Pancreas (tissue), 10 donors: ENCODE results near the gene FARP1. TPM values are rescaled to one million over a fixed set of nuclear protein-coding genes. Genes with fewer than 3 reads are reported as not detected.

Source experiments
- ATAC-seq, 4 donors: fragments of 200-7000 bp; cut with Tn5 transposase; one replicate each; pipeline versions ENCODE4 v1.8.0 to v1.9.1; 2020; ENCODE audit warnings: mild to moderate bottlenecking in 4 of 4, moderate library complexity in 4 of 4
- DNase-seq, 6 donors: peaks; one replicate each; pipeline ENCODE4 v3.0.0-alpha.2; 2020
- FAIRE-seq: peaks from 2 replicates; lab custom pipeline; 2012; peaks lifted over from hg19 to GRCh38; lab: Jason Lieb, UNC
- H3K27ac ChIP-seq, 4 donors: fragments of 200-600 bp; sonication (generic); 1 replicate in 3 of 4; 2 replicates in 1 of 4; pipeline versions ENCODE4 v1.5.0 to v1.8.0; 2020
- H3K27me3 ChIP-seq, 4 donors: fragments of 200-600 bp; one replicate each; pipeline ENCODE4 v1.8.0; 2021
- H3K36me3 ChIP-seq, 3 donors: fragments of 200-600 bp; sonication (generic) in 1 of 3; one replicate each; pipeline versions ENCODE4 v1.5.0 to v1.8.0; 2020 to 2021
- H3K4me1 ChIP-seq, 3 donors: fragments of 200-600 bp; one replicate each; pipeline ENCODE4 v1.8.0; 2021
- H3K4me3 ChIP-seq, 4 donors: fragments of 200-600 bp; sonication (generic) in 2 of 4; one replicate each; pipeline versions ENCODE4 v1.5.0 to v1.8.0; 2020 to 2021
- H3K9me3 ChIP-seq, 4 donors: fragments of 200-600 bp; one replicate each; pipeline ENCODE4 v1.8.0; 2021
- CTCF ChIP-seq, 4 donors: fragments of 200-600 bp; sonication (generic) in 3 of 4; IDR thresholded peaks; one replicate each; pipeline versions ENCODE4 v1.5.0 to v1.8.0; 2021; ENCODE audit warnings: antibody characterized with exemption in 4 of 4
- WGBS, 2 donors: extraction: QIAGEN DNeasy Blood & Tissue Kit; methylation state at CpG; one replicate each; pipeline ENCODE4 v1.1.7; 2013; 5-methylcytosine and 5-hydroxymethylcytosine counted together
- intact Hi-C, 3 donors: fragments of 100-400 bp; cut with DNase I; formaldehyde crosslinking; loops; one replicate each; pipeline versions ENCODE4 v1.11.1 to v1.14.2; 2022
- polyA plus RNA-seq, 2 donors: library from polyadenylated mRNA; stranded (reverse); fragments of 200-250 nt; gene quantifications; one replicate each; pipeline ENCODE4 v1.2.3, GENCODE V29; 2013
- total RNA-seq, 6 donors: library from RNA; stranded (reverse); fragmentation: NEBNext Ultra II Directional in 4 of 6; extraction: Animal tissue kit (Norgen Biotek cat#: 25700) in 4 of 6; gene quantifications; one replicate each; pipeline versions ENCODE4 v1.2.1 to v1.2.4, GENCODE V29; 2021 to 2023
- donor health status: healthy with polysubstance abuse.
- donor health status: DM: no; HTN: no; CAD: no; lungs with moderate emphysema.
- donor health status: DM: no; HTN: no; CAD: no.
- donor health status: control.
- donor health status: control.
- donor health status: Bipolar disorder and iron deficiency.
- donor health status: DM: yes; HTN: yes; CAD: no.
- donor health status: DM: no; HTN: no; CAD: no.
- donor health status: DM: no; HTN: no; CAD: no.
- donor health status: DM: yes; HTN: yes; CAD: no.

Gene FARP1
- total and polyA plus RNA-seq, 8 donors: 30.8 to 95.1 (median 56.0) TPM

GRCh38 chr13:98263841-98264240 is 120.9 kb downstream of the FARP1 start:
- no peaks in the 10 kb centered on the region for H3K9me3 ChIP-seq
- 38 to 41% methylated on average over 2 of the region's 2 CpGs for WGBS, 2 donors
- H3K27ac ChIP-seq: peak overlapping the region in 2 of 4 donors; percentile 8 to 27
- peak in 1 of 6 donors; percentile 33 for DNase-seq
- no peaks in the 10 kb centered on the region for H3K36me3 ChIP-seq
- FAIRE-seq: no peak
- no peak for TF ChIP-seq CTCF (IDR thresholded peaks at IDR 0.05)
- peaks cover 18 to 28% (median 26%) of the 10 kb centered on the region in 3 donors for H3K4me1 ChIP-seq
- H3K4me3 ChIP-seq: no peak overlapping the region
- intact Hi-C loops: no loop called here
- ATAC-seq: peak in 1 of 4 donors; percentile 9
- no peaks in the 10 kb centered on the region for H3K27me3 ChIP-seq

DNA sequence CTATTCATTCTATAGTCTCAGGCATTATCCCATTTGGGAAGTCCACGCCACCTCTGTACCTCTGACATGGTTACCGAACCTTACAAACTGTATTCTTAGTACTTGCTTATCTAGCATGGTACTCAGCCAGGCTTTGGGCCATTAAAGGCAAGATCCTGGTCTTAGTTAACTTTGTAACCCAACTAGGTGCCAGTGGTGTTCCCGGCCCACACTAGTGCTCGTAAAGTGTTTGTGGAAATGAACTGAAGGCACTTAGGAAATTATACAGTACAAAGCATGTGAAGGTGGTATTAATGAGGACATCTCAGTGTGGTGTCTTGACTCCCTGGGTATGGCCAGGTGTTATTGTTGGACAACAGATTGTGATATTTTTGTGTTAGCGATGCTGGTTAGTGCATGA is 122.0 kb downstream of the FARP1 start:
- Histone ChIP-seq H3K36me3 (no peaks in the 10 kb centered on the region), H3K9me3 (no peaks in the 10 kb centered on the region), H3K27me3 (no peaks in the 10 kb centered on the region), H3K4me1 (peaks cover 18 to 28% (median 26%) of the 10 kb centered on the region in 3 donors), H3K4me3 (no peak overlapping the region), H3K27ac (peak overlapping the region in 1 of 4 donors; percentile 15)
- intact Hi-C loops: no loop called here
- 97 to 98% methylated on average over 5 of the region's 5 CpGs for WGBS, 2 donors
- DNase-seq (no peak), FAIRE-seq (no peak), ATAC-seq (no peak)
- no peak for TF ChIP-seq CTCF (IDR thresholded peaks at IDR 0.05)

DNA sequence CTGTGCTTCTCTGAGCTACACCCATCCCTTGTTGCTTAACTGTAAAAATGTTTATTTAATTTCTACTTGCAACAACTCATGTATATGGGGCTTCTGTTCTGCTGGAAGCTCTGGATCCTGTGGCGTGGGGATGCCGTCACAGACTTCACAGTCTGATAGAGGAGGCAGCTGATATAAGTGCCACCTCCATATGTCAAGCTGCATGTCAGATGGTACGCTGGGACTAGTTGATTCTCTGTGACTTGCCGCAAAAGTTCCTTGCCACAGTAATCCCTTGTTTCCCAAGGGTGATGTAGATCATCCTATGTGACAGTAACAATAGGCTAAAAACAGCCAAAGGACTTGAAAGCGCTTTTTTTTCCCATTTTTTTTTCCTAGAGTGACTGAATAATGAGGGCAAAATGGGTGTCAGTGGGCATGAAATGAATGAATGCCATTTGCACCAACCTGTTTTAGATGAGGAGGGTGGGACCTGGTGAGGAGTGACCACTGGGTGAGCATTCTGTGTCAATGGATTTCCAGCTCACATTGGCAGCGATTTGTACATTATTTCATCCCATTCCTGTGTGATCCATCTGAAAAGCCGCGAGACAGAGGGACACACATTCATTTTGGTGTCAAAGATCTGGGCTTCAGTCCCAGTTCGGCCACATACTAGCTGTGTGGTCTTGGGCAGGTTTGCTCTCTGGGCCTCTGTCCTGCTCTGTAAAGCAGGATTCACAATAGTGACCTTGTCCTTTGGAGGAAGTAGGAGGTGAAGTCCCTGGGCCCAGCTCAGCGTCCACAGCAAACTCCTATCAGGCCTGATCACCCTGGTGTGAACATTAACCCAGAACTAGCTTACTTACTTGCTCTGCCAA is 123.0 kb downstream of the FARP1 start:
- no peak for FAIRE-seq
- TF ChIP-seq CTCF (IDR thresholded peaks at IDR 0.05): no peak
- intact Hi-C loops: no loop called here
- no peaks in the 10 kb centered on the region for H3K36me3 ChIP-seq
- no peak overlapping the region for H3K4me3 ChIP-seq
- 33 to 56% methylated on average over 10 of the region's 10 CpGs for WGBS, 2 donors
- H3K27ac ChIP-seq: peak overlapping the region; percentile 8 to 79 (median 46)
- peak; percentile 59 to 81 (median 70) for DNase-seq
- H3K9me3 ChIP-seq: no peaks in the 10 kb centered on the region
- H3K27me3 ChIP-seq: no peaks in the 10 kb centered on the region
- peak; percentile 91 to 94 (median 92) for ATAC-seq
- peaks cover 18 to 28% (median 26%) of the 10 kb centered on the region in 3 donors for H3K4me1 ChIP-seq

DNA sequence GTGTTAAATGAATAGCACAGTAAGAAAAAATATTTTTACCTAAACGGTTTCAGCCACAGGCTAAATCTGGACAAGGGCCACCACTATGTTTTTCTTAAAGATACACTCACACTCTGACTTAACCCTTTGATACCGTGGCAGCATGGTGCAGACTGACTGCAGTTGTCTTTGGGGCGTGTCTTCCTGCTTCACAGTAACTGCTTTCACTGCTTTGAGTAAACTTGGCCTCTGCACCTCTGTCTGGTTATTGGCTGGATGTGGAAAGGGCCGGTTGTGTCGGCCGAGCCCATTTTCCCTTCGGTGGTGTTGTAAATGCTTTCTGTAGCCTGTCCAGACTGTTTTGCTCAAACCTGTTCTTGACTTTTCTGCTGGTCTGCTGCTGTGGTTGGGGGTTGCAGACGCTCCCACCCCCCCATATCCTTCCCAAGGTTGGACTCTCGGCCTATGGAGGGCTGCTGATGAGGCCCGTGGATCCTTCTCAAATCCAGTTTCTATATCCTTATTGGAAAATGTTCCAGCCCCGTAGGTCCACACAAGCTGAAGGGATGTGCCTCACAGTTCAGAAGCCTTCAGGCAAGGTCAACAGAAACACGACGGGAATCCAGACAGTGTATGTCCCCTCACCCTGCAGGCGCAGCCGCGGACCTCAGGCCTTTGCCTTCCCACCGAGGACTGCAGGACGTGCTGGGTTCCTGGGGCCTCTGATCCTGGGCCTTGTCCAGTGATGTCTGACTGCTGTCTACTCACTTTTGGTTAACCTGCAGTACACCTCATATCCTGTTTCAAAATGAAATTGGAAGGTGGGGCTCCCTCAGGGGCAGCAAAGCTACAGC is 124.4 kb downstream of the FARP1 start:
- Histone ChIP-seq H3K27ac (peak overlapping the region; percentile 31 to 79 (median 59)), H3K4me3 (no peak overlapping the region)
- WGBS, 2 donors: 38 to 55% methylated on average over 18 of the region's 18 CpGs

More for the DNA sequence above, 124.4 kb downstream of the FARP1 start:
- FAIRE-seq (no peak), DNase-seq (peak in 3 of 6 donors; percentile 27 to 34 (median 28)), ATAC-seq (peak; percentile 49 to 78 (median 68))
- Histone ChIP-seq H3K4me1 (peaks cover 18 to 28% (median 26%) of the 10 kb centered on the region in 3 donors), H3K27me3 (no peaks in the 10 kb centered on the region), H3K9me3 (no peaks in the 10 kb centered on the region), H3K36me3 (no peaks in the 10 kb centered on the region)
- intact Hi-C loops: no loop called here
- TF ChIP-seq CTCF (IDR thresholded peaks at IDR 0.05): no peak
